GM19397 (cell line): Measurements from ENCODE around the gene ZBTB4.

Experiments used
- ATAC-seq: cut with Tn5 transposase; IDR thresholded peaks from one replicate; pipeline ENCODE4 v1.9.1; 2021; ENCODE audit warnings: mild to moderate bottlenecking, moderate library complexity; ENCODE audit not compliant: unreplicated experiment

Gene ZBTB4

GRCh38 chr17:7444682-7445618 lies 34.5 kb downstream of the ZBTB4 start, which contains the start of gene CHRNB1:
TSS of gene CHRNB1 (plus strand) at chr17:7445061. CDS start at chr17:7445128, 67 bp downstream.
- peak; percentile 67 for ATAC-seq

DNA sequence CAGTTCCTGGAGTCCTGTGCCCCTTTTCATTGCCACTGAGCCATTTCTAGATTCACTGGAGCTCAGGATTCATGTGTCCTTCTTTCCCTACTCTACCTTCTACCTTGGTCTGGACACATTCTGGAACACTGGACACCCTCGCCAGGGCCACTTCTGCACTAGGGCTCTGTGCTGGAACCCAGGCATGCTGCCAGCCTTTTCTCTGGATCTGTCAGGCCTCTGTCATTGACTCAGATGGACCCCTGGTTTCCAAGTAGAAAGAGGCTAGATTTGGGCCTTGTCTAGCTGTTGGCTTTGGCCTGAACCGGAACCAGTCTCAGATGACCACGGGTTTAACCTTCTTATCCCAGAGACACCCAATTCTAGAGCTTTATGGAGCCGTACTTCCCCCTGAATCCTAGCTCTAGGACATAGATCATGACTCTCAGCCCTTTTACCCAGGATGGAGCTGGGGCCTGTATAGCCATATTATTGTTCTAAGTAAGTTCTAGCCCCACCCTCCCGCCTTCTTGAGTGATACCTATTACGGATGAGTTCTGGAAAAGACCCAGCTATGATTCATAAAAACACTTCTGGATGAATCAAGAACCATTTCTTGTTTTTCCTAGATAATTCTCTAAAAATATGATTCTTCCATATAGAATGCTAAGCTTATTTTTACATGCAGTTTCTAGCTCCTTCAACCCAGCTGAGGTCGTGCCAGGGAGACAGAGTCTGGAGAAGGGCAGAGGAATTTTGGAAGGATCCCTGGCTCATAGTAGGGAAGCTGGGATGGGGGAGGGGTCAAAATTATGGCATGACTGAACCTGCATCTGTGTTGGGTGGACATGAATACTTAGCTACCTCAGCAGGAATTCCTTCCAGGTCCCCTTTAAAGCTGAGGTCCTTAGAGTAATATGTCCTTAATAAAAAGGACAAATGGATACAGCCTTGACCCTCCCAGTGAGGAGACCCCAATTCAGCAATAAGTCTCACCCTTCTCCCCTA lies 35.6 kb downstream of the ZBTB4 start:
- ATAC-seq = no peak

- ATAC-seq = no peak
These were observed 37.3 kb downstream of the ZBTB4 start for GRCh38 chr17:7442142-7442541.

DNA sequence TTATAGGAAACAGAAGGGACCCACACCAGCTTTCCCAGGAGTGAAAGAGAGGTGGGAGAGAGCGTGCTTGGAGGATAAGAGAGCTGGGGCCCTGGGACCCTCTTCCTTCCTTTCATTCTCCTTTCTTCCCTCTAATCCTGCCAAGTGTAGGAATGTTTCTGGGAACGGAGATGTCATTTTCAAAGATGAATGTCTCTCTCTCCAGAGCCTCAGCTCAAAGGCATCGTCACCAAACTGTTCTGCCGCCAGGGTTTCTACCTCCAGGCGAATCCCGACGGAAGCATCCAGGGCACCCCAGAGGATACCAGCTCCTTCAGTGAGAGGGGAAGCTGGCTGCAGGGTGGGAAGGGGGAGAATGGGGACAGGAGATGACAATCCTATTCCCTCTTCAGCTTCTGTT lies 38.2 kb downstream of the ZBTB4 start:
- no peak for ATAC-seq

DNA sequence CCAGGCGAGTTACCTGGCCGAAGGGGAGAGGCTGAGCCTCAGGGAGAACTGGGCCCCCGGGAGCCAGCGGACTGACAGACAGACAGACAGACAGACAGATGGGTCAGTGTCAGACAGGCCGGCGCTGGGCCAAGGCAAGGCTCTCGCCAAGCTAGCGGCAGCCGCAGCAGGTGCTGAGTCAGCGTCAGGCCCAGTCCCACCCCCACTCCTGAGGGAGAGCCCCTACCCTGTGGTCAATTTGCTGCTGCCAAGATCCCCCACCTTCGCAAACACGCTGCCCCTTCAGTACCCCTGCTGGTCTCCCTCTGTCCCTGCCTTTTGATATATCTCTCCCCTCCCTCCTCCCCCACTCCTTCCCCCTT lies 38.6 kb downstream of the ZBTB4 start:
- ATAC-seq = no peak

DNA sequence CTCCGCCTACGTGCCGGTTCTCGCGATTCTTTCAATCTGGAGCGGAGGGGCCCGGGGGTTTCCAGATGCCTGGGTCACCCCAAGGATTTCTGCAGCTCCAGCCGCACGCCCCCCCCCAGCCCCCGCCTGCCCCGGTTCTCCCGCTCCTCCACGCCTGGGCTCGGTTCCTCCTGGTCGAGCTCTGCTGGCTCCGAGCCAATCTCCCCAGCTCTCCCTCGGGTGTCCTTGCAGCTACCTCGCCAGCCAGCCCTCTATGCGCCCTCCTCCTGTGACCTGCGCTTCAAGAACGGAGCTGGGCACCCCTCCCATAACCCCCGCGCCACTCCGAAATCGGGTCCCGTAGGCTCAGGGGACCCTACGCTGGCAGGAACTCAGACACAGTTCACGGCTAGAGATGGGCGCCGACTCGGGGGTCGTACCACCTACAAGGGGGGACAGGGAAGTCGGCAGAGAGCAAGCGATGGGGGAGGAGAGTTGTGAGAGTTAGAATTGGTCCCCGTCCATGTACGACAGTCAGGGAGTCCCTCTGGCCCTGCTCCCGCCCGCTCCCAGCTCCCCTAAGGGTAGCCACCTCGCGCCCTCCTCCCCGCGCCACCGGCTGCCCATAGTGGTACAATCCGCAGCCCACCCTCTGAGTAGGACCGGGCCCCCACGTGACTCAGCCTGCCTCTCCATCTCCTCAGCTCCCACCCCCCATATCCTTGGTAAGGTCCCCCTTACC lies 39.2 kb downstream of the ZBTB4 start:
- ATAC-seq = no peak

- no peak for ATAC-seq
These were observed 39.8 kb downstream of the ZBTB4 start, which contains the start of gene FGF11 for GRCh38 chr17:7439462-7440112. TSS of gene FGF11 (plus strand) at chr17:7439512. CDS start at chr17:7439621, 109 bp downstream.

GRCh38 chr17:7438656-7439460 lies 40.6 kb downstream of the ZBTB4 start:
- no peak for ATAC-seq

DNA sequence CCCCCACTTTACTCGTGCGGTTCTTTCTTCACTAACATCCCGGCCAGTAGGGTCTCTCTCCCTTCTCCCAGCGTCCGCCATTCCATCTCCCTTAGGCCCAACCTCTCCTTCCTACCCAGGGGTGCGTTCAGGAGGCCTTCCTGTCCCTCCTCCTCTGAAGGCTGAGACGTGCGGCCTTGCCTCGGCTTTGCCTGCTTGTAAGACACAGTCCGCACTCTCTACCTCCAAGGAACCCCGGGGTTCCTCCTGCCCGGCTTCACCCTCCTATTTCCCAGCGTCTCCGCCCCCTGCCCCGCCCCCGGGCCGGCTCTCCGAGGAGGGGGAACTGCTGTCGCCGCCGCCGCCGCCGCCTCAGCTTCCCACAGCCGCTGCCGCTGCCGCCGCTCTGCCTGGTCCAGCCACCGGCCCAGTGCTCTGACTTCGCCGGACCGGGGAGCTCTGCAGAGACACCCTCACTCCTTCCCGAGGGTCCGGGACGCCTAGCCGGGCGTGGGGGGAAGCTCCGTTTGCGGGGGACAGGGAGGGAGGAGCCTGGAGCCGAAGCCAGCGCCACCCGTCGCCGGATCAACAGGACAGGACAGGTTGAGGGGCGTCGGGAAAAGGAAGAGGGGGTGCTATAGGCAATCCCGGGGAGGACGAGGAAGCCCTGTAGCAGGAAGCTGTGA lies 41.3 kb downstream of the ZBTB4 start:
- no peak for ATAC-seq

GRCh38 chr17:7437369-7437863 lies 42.0 kb downstream of the ZBTB4 start:
- ATAC-seq = no peak

DNA sequence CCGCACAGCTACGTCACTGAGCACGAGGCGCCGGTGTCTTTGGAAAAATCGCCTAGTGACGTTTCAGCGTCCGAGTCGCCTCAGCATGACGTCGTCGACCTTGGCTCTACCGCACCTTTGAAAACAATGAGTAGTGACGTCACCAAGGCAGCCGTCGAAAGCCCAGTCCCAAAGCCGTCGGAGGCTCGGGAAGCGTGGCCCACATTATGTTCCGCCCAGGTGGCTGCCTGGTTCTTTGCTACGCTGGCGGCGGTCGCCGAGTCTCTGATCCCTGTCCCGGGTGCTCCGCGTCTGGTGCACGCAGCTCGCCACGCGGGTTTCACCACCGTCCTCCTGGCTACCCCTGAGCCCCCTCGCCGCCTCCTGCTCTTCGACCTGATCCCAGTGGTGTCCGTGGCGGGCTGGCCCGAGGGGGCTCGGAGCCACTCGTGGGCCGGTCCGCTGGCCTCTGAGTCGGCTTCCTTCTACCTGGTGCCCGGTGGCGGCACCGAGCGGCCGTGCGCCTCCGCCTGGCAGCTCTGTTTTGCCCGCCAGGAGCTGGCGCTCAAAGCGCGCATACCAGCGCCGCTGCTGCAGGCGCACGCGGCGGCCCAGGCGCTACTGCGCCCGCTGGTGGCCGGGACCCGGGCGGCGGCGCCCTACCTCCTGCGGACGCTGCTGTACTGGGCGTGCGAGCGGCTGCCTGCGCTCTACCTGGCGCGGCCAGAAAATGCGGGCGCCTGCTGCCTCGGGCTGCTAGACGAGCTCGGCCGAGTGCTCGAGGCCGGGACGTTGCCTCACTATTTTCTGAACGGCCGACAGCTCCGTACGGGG lies 42.7 kb downstream of the ZBTB4 start:
- no peak for ATAC-seq

DNA sequence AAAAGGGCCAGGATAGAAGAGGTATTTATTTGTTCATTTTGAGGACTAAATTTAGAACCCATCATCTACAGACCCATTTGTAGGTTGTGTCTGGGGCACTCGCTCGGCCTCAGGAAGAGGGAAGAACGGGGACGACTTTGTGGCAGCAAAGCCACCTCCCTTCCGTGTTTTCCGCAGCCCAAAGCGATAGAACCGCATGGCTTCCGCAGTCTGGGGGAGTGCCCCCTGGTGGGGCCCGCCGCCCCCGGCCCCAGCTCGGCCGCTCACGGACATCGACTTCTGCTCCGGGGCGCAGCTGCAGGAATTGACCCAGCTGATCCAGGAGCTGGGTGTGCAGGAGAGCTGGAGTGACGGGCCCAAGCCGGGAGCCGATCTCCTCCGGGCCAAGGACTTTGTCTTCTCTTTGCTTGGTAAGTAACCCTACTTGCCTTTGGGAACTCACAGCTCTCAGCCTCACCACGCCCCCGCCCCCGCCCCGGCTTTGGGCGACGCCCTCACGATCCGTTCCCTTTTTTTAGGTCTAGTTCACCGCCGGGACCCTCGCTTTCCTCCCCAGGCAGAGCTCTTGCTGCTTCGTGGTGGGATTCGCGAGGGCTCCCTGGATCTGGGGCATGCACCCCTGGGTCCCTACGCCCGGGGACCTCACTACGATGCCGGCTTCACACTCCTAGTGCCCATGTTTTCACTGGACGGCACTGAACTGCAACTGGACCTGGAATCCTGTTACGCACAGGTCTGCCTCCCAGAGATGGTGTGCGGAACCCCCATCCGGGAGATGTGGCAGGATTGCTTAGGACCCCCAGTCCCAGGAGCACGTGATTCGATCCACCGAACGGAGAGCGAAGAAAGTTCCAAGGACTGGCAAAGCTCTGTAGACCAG lies 43.5 kb downstream of the ZBTB4 start:
- peak; percentile 12 for ATAC-seq

DNA sequence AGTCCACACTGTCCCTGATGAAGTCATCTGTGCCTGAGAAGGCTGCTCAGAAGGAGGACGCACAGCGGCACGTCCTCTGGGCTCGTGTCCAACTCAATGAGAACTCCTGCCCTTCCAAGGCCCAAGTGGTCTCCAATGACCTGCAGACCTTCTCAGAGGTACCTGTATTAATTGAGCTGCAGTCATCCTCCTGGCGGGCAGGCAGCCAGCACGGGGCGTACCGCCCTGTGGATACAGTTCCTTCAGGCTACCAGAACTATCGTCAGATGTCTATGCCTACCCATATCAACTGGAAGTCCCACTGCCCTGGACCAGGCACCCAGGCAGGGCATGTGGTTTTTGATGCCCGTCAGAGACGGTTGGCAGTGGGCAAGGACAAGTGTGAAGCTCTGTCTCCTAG lies 47.1 kb downstream of the ZBTB4 start:
- no peak for ATAC-seq

- no peak for ATAC-seq
These were observed 48.2 kb downstream of the ZBTB4 start for GRCh38 chr17:7431231-7431630.

- no peak for ATAC-seq
These were observed 49.7 kb downstream of the ZBTB4 start for GRCh38 chr17:7429722-7430121.

- ATAC-seq = no peak
These were observed 50.9 kb downstream of the ZBTB4 start, which contains the start of gene SPEM3 for GRCh38 chr17:7428557-7428956. TSS of gene SPEM3 (plus strand) at chr17:7428857. CDS start at chr17:7428903, 46 bp downstream.

GRCh38 chr17:7427549-7427948 lies 51.9 kb downstream of the ZBTB4 start:
- ATAC-seq = no peak
